HCT116 (cell line): ENCODE measurements around the gene MBP. TPM values are rescaled to one million over a fixed set of nuclear protein-coding genes. Genes with fewer than 3 reads are reported as not detected.

Experiments
- ATAC-seq: fragments of 200-7000 bp; cut with Tn5 transposase; 2 replicates; pipeline ENCODE4 v1.9.1; 2020; ENCODE audit warnings: mild to moderate bottlenecking, moderate library complexity
- BruUV-seq: library from RNA; stranded (reverse); fragments of 400-500 nt; replicated peaks from 2 replicates; lab custom pipeline; 2021; lab: Mats Ljungman, UMichigan
- CTCF ChIA-PET: fragments of 300-600 bp; sonication (Branson Sonifier 250); formaldehyde crosslinking; loops from one replicate; lab custom pipeline; 2021; ENCODE audit warnings: antibody characterized with exemption; lab: Charles Lee
- POLR2A ChIA-PET: fragments of 300-600, 350-600 bp; sonication (Branson Sonifier 250); formaldehyde crosslinking; loops from one replicate; lab custom pipeline; 2021; ENCODE audit warnings: antibody characterized with exemption; lab: Charles Lee
- RAD21 ChIA-PET, 2 experiments: fragments of 300-600 bp; sonication (Branson Sonifier 250); formaldehyde crosslinking; loops; one replicate each; lab custom pipeline; 2023; ENCODE audit warnings: low total read pairs in 2 of 2; ENCODE audit not compliant: uncharacterized antibody in 2 of 2, unreplicated experiment in 2 of 2, low non-redundant PET in 1 of 2; lab: Charles Lee
- DNase-seq: peaks from one replicate; pipeline ENCODE4 v3.0.0-alpha.2; 2010; ENCODE audit warnings: low read depth, low spot score
- H2AFZ ChIP-seq: fragments of 200-600 bp; shearing (Covaris generic), sonication (generic); 2 replicates; pipeline ENCODE4 v1.6.1; 2017; ENCODE audit warnings: low read depth, mixed run types, mixed read lengths, antibody characterized with exemption, low read length; ENCODE audit not compliant: poor library complexity, severe bottlenecking
- H3K27ac ChIP-seq: 2 replicates; pipeline ENCODE4 v1.5.1; 2012; ENCODE audit warnings: low read depth, low read length
- H3K27me3 ChIP-seq: fragments of 200-600 bp; sonication (generic); 2 replicates; pipeline ENCODE4 v1.6.1; 2016; ENCODE audit warnings: mixed run types, low read length, mixed read lengths; ENCODE audit not compliant: insufficient read depth
- H3K36me3 ChIP-seq, 2 experiments: fragments of 200-500 bp in 1 of 2; fragments of 200-600 bp in 1 of 2; sonication (Bioruptor generic) in 1 of 2; sonication (generic) in 1 of 2; 2 replicates each; pipeline versions ENCODE4 v1.5.1 to v1.6.1; 2014 to 2016; ENCODE audit warnings: low read length in 2 of 2, inconsistent platforms in 1 of 2, mixed read lengths in 1 of 2, mixed run types in 1 of 2; ENCODE audit not compliant: insufficient read depth in 2 of 2, control insufficient read depth in 1 of 2
- H3K4me1 ChIP-seq, 2 experiments: fragments of 200-600 bp in 1 of 2; sonication (generic) in 1 of 2; 2 replicates each; pipeline versions ENCODE4 v1.5.1 to v1.6.1; 2012 to 2017; ENCODE audit warnings: low read length in 2 of 2, inconsistent platforms in 1 of 2, mild to moderate bottlenecking in 1 of 2, mixed read lengths in 1 of 2, mixed run types in 1 of 2, moderate library complexity in 1 of 2; ENCODE audit not compliant: insufficient read depth in 2 of 2, control insufficient read depth in 1 of 2
- H3K4me2 ChIP-seq: fragments of 200-600 bp; sonication (generic); 2 replicates; pipeline ENCODE4 v1.6.1; 2017; ENCODE audit warnings: mixed run types, low read length, mixed read lengths
- H3K4me3 ChIP-seq, 2 experiments: fragments of 200-600 bp in 1 of 2; sonication (generic) in 1 of 2; replicated peaks in 1 of 2; 2 replicates each; pipeline ENCODE4 v1.5.1; 2011 to 2016; ENCODE audit warnings: low read length in 2 of 2, control low read depth in 1 of 2, low read depth in 1 of 2, mild to moderate bottlenecking in 1 of 2, mixed read lengths in 1 of 2, mixed run types in 1 of 2
- H3K79me2 ChIP-seq: fragments of 200-600 bp; sonication (generic); 2 replicates; pipeline ENCODE4 v1.6.1; 2017; ENCODE audit warnings: mild to moderate bottlenecking, mixed run types, low read length, moderate library complexity, mixed read lengths; ENCODE audit not compliant: insufficient read depth
- H3K9ac ChIP-seq: fragments of 200-600 bp; sonication (generic); 2 replicates; pipeline ENCODE4 v1.6.1; 2016; ENCODE audit warnings: low read length, mixed read lengths
- H3K9me2 ChIP-seq: fragments of 200-600 bp; sonication (generic), shearing (Covaris generic); 2 replicates; pipeline ENCODE4 v1.6.1; 2017; ENCODE audit warnings: mixed run types, mild to moderate bottlenecking, moderate library complexity; ENCODE audit not compliant: insufficient read depth
- H3K9me3 ChIP-seq, 2 experiments: fragments of 200-500 bp in 1 of 2; fragments of 200-600 bp in 1 of 2; sonication (Bioruptor generic) in 1 of 2; sonication (generic) in 1 of 2; 2 replicates each; pipeline ENCODE4 v1.6.1; 2014 to 2017; ENCODE audit warnings: low read length in 2 of 2, mixed read lengths in 2 of 2, inconsistent platforms in 1 of 2, low read depth in 1 of 2, mild to moderate bottlenecking in 1 of 2, mixed run types in 1 of 2, moderate library complexity in 1 of 2; ENCODE audit not compliant: control insufficient read depth in 1 of 2, insufficient read depth in 1 of 2
- H4K20me1 ChIP-seq: fragments of 200-600 bp; sonication (generic), shearing (Covaris generic); 2 replicates; pipeline ENCODE4 v1.6.1; 2017; ENCODE audit warnings: mixed run types, mild to moderate bottlenecking, moderate library complexity; ENCODE audit not compliant: insufficient read depth
- CBX3 ChIP-seq: IDR thresholded peaks from 2 replicates; pipeline ENCODE4 v1.6.1; 2012; ENCODE audit warnings: low read depth
- CEBPB ChIP-seq: IDR thresholded peaks from 2 replicates; pipeline ENCODE4 v1.6.1; 2012; ENCODE audit warnings: low read depth
- EGR1 ChIP-seq: IDR thresholded peaks from 2 replicates; pipeline ENCODE4 v1.6.1; 2012; ENCODE audit warnings: low read depth
- EZH2phosphoT487 ChIP-seq: fragments of 200-600 bp; IDR thresholded peaks from 2 replicates; pipeline ENCODE4 v1.6.1; 2018; ENCODE audit warnings: antibody characterized with exemption, borderline replicate concordance
- FOSL1 ChIP-seq: IDR thresholded peaks from 2 replicates; pipeline ENCODE4 v1.6.1; 2012; ENCODE audit warnings: low read depth
- JUND ChIP-seq: IDR thresholded peaks from 2 replicates; pipeline ENCODE4 v1.6.1; 2012
- POLR2A ChIP-seq: IDR thresholded peaks from 2 replicates; pipeline ENCODE4 v1.7.0; 2011; ENCODE audit warnings: borderline replicate concordance; ENCODE audit not compliant: insufficient read depth, insufficient read length; ENCODE audit errors: extremely low read depth
- RAD21 ChIP-seq: IDR thresholded peaks from 2 replicates; pipeline ENCODE4 v1.6.1; 2012; ENCODE audit warnings: low read depth, mild to moderate bottlenecking
- REST ChIP-seq: IDR thresholded peaks from 2 replicates; pipeline ENCODE4 v1.6.1; 2012; ENCODE audit warnings: low read depth
- SP1 ChIP-seq: IDR thresholded peaks from 2 replicates; pipeline ENCODE4 v1.6.1; 2012; ENCODE audit warnings: low read depth
- SRF ChIP-seq: IDR thresholded peaks from 2 replicates; pipeline ENCODE4 v1.6.1; 2012; ENCODE audit warnings: low read depth
- TCF7L2 ChIP-seq: IDR thresholded peaks from 2 replicates; pipeline ENCODE4 v1.7.0; 2011; ENCODE audit warnings: borderline replicate concordance, inconsistent platforms; ENCODE audit not compliant: insufficient read depth, insufficient read length; ENCODE audit errors: extremely low read depth
- ZFX ChIP-seq: fragments of 450-650 bp; IDR thresholded peaks from 2 replicates; pipeline ENCODE4 v1.6.1; 2017
- ZNF274 ChIP-seq: fragments of 200-500 bp; sonication (Bioruptor generic); IDR thresholded peaks from 2 replicates; pipeline ENCODE4 v1.6.1; 2014; ENCODE audit warnings: mild to moderate bottlenecking, low read depth, low read length, inconsistent platforms
- intact Hi-C: fragments of 100-400 bp; cut with micrococcal nuclease; formaldehyde crosslinking; loops from 2 replicates; pipeline ENCODE4 v1.10.0; 2022
- total RNA-seq: library from RNA; stranded (reverse); gene quantifications from one replicate; pipeline ENCODE4 v1.2.1, GENCODE V29; 2021; ENCODE audit not compliant: unreplicated experiment
- TF ChIP-seq, protein P1 (sequence below): IDR thresholded peaks from 2 replicates; pipeline ENCODE4 v1.6.1; 2011; ENCODE audit warnings: mild to moderate bottlenecking, low read length, moderate library complexity; ENCODE audit not compliant: insufficient replicate concordance; ENCODE audit errors: extremely low read depth

The MBP gene
- total RNA-seq, 1 experiment from 2014 or later, result 34.9 TPM

DNA sequence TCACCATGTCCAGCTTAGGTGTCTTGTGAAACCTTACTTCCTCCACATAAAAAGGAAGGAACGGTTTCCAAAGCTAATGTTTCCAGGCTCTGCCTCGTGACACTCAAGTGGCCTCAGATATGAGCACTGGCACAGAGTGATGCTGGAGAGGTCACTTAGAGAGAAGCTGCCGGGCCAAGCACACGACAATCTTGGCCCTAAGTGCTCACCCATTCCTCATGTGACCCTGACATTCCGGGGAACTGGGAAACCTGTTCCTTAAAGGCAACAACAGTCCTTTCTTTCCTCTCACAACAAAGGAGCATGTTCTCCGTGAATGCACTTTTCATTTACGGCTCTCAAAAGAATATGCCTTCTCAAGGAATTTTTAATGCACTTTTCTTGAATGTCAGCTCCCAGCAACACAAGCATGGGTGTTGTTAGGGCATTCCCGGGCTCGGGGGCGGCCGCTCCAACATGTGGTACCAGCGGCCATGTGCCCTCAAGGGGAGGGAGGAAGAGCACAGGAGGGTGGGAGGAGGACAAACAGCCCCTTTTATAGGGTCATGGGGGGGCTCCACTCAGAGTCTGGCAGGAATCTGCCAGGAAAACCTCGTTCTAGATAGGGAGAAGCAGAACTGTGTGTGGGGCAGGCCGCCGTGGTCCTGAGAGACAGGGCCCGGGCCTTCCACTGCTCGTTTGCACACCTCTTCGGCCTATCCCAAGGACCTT is 118.6 kb downstream of the MBP start (continued):
- TF ChIP-seq ZFX (no peak), TCF7L2 (no peak), FOSL1 (no peak), POLR2A (no peak), EGR1 (no peak), JUND (no peak), SP1 (no peak), CEBPB (no peak), EZH2phosphoT487 (no peak)
- TF ChIP-seq, all 23 proteins: peak for 0

GRCh38 chr18:77012806-77013541 is 119.6 kb downstream of the MBP start:
- intact Hi-C loops, result no loop called here
- Histone ChIP-seq H3K36me3 (peaks cover 3 to 13% of the 10 kb centered on the region in 2 experiments; a peak in 3 of 4 replicates), H3K4me1 (no peaks in the 10 kb centered on the region), H3K79me2 (no peaks in the 10 kb centered on the region), H3K9me3 (no peaks in the 10 kb centered on the region), H3K27ac (no peak overlapping the region), H3K27me3 (no peaks in the 10 kb centered on the region), H2AFZ (no peak overlapping the region), H4K20me1 (no peaks in the 10 kb centered on the region), H3K9ac (no peak overlapping the region), H3K9me2 (no peaks in the 10 kb centered on the region), H3K4me2 (no peak overlapping the region), H3K4me3 (no peak overlapping the region)
- ATAC-seq (no peak), DNase-seq (no peak)
- CTCF ChIA-PET, result no interaction called here
- BruUV-seq, result no TSS peak
- TF ChIP-seq SRF (no peak), CBX3 (no peak), FOSL1 (no peak), CEBPB (no peak), POLR2A (no peak), RAD21 (no peak), ZFX (no peak), REST (no peak), ZNF274 (no peak)
- TF ChIP-seq, protein P1, sequence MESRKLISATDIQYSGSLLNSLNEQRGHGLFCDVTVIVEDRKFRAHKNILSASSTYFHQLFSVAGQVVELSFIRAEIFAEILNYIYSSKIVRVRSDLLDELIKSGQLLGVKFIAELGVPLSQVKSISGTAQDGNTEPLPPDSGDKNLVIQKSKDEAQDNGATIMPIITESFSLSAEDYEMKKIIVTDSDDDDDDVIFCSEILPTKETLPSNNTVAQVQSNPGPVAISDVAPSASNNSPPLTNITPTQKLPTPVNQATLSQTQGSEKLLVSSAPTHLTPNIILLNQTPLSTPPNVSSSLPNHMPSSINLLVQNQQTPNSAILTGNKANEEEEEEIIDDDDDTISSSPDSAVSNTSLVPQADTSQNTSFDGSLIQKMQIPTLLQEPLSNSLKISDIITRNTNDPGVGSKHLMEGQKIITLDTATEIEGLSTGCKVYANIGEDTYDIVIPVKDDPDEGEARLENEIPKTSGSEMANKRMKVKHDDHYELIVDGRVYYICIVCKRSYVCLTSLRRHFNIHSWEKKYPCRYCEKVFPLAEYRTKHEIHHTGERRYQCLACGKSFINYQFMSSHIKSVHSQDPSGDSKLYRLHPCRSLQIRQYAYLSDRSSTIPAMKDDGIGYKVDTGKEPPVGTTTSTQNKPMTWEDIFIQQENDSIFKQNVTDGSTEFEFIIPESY, result no peak
- POLR2A ChIA-PET, result no interaction called here
- RAD21 ChIA-PET, result no interaction called here
